Panc1 (cell line): ENCODE data around the gene NT5C2.

Source experiments
- POLR2AphosphoS5 ChIP-seq: IDR thresholded peaks from 2 replicates; pipeline ENCODE4 v1.6.1; 2012; ENCODE audit warnings: mild to moderate bottlenecking, low read depth, low read length, moderate library complexity
- SIN3A ChIP-seq: IDR thresholded peaks from 2 replicates; pipeline ENCODE4 v1.6.1; 2012; ENCODE audit warnings: low read depth, mild to moderate bottlenecking, low read length, moderate library complexity, borderline replicate concordance; ENCODE audit not compliant: insufficient read depth
- TF ChIP-seq, protein P1 (sequence below): fragments of 450-650 bp; IDR thresholded peaks from 2 replicates; pipeline ENCODE4 v1.5.1; 2017; ENCODE audit warnings: mild to moderate bottlenecking
- TF ChIP-seq, protein P2 (sequence below), 2 experiments: IDR thresholded peaks; 2 replicates each; pipeline ENCODE4 v1.6.1; 2011 to 2012; ENCODE audit warnings: low read depth in 2 of 2, control low read depth in 1 of 2, low read length in 1 of 2, mild to moderate bottlenecking in 1 of 2, moderate library complexity in 1 of 2; ENCODE audit not compliant: insufficient read depth in 1 of 2

DNA sequence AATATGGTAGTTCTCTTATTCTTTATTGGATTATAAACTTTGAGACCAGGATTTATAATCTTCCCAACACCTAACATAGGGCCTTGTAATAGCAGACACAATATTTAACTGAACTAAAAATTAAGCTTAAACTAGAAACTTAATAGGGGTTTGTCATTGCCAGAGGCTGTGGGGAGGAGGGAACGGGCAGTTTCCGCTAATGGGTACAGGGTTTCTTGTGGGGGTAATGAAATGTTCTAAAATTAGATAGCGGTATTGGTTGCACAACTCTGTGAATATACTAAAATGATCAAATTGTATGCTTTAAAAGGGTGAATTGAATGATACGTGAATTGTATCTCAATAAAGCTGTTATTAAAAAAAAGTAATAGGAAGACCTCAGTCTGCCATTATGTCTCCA lies 45.4 kb downstream of the NT5C2 start:
- TF ChIP-seq, protein P1, sequence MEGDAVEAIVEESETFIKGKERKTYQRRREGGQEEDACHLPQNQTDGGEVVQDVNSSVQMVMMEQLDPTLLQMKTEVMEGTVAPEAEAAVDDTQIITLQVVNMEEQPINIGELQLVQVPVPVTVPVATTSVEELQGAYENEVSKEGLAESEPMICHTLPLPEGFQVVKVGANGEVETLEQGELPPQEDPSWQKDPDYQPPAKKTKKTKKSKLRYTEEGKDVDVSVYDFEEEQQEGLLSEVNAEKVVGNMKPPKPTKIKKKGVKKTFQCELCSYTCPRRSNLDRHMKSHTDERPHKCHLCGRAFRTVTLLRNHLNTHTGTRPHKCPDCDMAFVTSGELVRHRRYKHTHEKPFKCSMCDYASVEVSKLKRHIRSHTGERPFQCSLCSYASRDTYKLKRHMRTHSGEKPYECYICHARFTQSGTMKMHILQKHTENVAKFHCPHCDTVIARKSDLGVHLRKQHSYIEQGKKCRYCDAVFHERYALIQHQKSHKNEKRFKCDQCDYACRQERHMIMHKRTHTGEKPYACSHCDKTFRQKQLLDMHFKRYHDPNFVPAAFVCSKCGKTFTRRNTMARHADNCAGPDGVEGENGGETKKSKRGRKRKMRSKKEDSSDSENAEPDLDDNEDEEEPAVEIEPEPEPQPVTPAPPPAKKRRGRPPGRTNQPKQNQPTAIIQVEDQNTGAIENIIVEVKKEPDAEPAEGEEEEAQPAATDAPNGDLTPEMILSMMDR = no peak
- TF ChIP-seq, protein P2, sequence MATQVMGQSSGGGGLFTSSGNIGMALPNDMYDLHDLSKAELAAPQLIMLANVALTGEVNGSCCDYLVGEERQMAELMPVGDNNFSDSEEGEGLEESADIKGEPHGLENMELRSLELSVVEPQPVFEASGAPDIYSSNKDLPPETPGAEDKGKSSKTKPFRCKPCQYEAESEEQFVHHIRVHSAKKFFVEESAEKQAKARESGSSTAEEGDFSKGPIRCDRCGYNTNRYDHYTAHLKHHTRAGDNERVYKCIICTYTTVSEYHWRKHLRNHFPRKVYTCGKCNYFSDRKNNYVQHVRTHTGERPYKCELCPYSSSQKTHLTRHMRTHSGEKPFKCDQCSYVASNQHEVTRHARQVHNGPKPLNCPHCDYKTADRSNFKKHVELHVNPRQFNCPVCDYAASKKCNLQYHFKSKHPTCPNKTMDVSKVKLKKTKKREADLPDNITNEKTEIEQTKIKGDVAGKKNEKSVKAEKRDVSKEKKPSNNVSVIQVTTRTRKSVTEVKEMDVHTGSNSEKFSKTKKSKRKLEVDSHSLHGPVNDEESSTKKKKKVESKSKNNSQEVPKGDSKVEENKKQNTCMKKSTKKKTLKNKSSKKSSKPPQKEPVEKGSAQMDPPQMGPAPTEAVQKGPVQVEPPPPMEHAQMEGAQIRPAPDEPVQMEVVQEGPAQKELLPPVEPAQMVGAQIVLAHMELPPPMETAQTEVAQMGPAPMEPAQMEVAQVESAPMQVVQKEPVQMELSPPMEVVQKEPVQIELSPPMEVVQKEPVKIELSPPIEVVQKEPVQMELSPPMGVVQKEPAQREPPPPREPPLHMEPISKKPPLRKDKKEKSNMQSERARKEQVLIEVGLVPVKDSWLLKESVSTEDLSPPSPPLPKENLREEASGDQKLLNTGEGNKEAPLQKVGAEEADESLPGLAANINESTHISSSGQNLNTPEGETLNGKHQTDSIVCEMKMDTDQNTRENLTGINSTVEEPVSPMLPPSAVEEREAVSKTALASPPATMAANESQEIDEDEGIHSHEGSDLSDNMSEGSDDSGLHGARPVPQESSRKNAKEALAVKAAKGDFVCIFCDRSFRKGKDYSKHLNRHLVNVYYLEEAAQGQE (IDR thresholded peaks at IDR 0.05; ENCODE audit: insufficient read depth in 1 of 2, low read depth in 2 of 2, low read length in 1 of 2) = no peak
- TF ChIP-seq SIN3A (no peak), POLR2AphosphoS5 (no peak)
